ENCODE data around the gene DEF6.

Gene DEF6

DNA sequence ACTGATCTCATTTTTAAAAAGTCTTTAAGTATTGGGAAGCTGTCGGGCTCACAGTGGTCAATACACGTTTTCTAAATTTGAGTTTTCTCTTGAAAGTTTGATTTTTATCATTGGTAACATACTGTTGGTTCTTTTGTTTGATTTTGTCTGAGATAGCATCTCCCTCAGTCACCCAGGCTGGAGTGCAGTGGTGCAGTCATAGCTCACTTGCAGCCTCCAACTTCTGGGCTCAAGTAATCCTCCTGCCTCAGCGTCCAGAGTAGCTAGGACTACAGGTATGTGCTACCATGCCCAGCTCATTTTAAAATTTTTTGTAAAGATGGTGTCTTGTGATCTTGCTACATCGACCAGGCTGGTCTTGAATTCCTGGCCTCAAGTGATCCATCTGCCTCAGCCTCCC is 53.8 kb downstream of the DEF6 start:
- DNase-seq, result no peak

DNA sequence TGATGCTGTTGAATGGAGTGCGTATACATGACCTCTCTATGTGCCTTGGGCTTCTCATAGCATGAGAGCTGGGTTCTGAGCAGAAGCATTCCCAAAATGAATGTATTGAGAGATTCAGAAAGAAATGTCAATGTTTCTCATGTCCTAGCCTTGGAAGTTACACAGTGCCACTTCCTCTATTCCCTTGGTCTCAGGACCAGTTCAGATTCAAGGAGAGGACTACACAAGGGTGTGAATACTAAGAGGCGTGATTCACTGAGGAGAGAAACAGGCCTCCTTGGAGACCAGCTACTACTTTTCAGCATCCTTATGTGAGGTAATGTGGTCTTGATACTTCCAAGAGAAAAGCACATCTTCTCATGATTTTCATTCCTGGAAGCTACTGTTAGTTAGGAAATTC is 55.1 kb downstream of the DEF6 start:
- no peak for DNase-seq

DNA sequence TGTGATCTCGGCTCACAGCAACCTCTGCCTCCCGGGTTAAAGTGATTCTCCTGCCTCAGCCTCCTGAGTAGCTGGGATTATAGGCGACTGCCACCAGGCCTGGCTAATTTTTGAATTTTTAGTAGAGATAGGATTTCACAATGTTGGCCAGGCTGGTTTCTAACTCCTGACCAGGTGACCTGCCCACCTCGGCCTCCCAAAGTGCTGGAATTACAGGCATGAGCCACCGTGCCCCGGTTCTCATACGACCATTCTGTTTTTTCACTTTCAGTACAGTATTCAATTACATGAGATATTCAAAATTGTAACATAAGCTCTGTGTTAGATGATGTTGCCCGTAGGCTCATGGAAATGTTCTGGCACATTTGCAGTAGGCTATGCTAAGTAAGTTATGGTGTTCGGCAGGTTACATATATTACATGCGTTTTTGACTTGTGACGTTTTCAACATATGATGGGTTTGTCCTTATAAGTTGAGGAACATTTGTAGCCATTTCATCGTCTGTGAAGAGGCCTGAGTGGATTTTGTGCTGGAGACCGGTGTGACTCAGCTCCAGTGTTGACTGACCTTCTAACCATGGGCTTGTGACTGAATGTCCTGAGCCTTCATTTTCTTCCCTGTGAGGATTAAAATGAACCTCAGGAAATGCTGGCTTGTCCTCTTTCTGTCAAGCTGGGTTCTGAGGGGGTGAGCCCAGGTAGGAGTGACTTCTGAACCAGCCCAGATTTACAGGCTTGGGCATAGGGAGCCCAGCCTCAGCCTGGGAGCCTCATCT is 56.9 kb downstream of the DEF6 start:
- no peak for DNase-seq

DNA sequence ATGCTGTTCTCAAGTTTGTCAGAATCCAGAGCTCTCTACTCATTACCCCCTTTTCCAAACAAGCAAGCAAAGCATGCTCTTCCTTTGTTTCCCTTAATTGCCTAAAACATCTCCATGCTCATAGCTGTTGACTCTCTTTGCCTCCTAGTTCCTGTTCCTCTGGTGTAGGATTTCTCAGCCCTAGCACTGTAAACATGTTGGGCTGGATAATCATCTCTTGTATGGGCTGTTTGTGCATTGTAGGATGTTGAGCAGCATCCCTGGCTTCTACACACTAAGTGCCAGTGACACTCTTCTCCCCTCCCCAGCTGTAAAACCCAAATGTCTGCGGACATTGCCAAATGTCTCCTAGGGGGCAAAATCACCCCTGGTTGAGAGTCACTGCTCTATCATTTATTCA is 58.8 kb downstream of the DEF6 start:
- no peak for DNase-seq

DNA sequence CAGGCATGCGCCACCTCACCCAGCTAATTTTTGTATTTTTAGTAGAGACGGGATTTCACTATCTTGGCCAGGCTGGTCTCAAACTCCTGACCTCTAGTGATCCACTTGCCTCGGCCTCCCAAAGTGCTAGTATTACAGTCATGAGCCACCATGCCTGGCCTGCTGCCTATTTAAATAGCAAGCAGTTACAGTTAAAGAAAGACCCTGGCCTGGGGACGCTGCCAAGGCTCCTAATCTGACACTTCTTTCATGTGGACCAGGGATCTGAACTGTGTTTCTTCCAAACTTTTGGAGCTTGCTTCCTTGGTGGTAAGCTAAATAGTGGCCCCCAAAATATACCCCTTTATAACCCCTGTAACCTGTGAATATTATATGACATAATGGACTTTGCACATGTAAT is 60.1 kb downstream of the DEF6 start:
- no peak for DNase-seq

DNA sequence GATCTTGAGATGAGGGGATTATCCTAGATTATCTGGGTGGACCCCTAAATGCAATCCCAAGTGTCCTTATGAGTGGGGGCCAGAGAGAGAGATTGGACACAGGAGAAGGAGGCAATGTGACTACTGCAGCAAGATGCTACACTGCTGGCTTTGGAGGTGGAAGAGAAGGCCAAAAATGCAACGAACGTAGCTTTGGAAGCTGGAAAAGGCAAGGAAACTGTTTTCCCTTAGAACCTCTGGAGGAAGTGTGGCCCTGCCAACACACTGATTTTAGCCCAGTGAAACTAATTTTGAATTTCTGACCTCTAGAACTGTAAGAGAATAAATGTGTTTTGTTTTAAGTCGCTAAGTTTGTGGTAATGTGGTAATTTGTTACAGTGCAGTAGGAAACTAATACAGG is 60.5 kb downstream of the DEF6 start:
- no peak for DNase-seq

DNA sequence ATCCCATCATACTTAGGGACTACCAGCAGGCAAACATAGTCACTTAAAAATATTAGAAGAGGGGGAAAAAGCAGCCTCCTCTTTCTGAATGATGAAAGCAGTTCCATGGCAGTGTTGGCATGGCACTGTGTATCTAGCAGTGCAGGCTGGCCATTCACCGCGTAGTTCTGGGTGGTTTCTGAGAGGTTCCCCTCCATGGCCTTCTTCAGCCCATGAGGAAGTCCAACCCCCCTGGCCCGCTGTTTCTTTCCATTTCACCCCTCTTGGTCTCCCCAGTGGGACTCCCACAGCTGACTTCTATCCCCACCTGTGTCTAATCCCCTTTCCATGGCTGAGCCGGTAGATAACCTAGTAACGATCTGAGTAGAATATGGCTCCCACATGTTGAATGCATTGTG is 61.7 kb downstream of the DEF6 start:
- no peak for DNase-seq

DNA sequence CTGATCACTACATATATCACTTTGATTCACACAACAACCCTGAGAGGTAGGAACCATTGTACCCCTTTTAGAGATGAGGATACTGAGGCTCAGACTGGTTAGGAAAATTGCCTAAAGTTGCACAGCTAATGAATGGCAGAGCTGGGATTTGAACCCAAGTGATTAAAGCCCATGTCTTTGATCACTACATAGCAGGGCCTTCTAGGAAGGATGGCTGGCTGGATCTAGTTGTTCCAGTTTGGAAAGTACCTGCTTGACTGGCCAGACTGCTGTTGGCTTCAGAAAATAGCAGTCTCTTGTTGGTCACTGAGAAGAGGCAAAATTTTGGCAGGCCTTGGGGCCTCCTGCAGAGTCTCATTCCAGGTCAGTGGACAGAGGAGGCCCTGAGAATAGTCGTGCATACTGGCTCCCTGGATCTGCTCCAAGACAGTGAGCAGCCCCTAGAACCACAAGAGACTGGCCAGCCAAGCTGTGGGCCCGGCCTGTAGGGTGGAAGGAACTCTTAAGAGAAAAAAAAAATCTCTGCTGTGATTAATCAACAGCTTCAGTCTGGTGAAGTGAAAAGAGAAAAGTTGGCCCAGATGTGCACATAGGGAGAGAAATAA is 62.2 kb downstream of the DEF6 start:
- no peak for DNase-seq

DNA sequence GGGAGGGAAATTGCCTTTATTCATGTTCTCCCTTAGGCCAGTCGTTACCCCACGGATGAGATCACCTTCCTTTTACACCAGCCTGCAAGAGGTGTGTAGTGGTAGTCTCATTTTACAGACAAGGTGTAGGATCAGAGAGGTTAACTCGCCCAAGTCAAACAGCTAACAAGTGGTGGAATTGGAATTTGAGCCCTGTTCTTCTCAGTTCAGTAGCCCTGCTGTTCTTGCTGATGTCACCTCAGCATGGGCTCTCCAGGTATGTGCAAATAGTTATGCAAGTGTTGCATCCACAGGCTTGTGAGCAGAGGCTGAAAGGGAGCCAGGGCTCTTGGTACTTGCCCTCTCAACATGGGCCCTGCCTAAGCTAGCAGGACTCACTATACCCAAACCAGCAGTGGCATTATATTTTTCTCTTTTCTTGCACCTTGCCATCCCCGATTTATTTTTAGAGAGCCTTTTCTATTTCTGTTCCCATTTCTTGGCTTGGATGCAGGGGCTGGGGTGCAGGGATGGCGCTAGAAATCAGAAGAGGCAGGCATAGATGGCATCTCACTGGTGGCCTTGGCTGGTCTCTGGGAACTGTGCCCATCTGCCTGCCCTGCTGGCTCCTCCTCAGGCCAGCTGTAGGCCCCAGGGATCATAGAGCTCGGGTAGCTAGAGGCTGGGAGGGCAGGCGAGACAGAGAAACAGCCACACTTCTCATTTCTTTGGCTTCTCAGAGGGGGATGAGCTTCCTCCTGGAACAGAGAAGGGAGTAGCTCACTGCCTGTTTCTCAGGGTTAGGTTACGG is 62.9 kb downstream of the DEF6 start:
- DNase-seq, result no peak

DNA sequence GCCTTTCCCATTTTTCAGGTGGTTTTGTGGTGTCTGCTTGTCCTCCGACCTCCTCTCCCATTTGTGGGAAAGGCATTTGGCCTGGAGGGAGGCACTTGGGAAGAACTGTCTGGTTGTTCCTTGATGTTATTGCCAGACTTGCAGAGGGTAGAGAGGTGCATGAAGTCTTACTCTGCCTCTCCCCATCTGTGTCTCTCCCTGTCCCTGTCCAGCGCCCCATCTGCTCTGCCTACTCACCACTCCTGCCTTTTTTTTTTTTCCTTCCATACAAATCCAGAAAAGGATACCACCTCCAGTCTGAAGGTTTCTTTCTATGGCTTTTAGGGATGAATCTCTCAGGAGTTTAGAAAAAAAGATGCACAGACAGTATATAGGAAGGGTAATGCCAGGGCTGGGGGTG is 64.6 kb downstream of the DEF6 start:
- no peak for DNase-seq

DNA sequence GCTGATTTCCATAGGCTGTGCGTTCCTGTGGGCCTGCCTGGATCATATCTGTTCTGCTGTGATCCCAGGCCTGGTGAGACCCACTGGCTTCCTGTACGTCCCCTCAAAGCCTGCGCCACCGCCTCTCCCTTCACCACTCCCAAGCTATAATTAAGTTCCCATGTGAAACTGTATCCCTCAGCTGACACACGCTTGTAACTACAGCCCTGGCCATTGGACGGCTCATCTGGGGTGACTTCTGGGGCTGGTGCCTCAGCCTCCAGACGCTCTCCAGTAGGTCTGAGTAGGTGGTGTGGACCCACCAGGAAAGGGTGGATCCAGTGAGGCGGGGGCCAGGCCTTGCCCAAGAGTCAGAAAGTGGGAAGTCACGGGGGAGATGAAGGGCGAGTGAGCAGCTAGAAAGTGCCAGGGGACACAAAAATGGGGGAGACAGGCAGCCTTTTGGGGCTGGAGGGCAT is 65.7 kb downstream of the DEF6 start:
- no peak for DNase-seq

DNA sequence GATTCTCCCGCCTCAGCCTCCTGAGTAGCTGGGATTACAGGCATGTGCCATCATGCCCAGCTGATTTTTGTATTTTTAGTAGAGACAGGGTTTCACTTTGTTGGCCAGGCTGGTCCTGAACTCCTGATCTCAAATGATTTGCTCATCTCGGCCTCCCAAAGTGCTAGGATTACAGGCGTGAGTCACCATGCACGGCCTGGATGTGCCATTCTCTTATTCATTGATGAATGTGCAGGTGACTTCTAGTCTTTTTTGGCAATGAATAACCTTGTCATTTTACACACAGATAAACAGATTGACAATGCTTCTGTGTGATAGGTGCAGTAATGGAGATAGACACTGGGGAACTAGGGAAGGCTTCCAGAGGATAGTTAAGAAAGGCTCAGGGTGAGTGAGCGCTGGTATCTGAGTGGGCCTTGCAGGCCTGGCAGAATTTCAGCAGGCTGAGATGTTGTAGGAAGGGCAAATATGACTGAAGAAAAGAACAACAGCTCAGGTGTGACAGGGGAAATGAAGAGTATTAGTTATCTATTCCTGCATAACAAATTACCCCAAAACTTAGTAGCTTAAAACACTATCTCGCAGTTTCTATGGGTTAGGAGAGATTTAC is 68.1 kb downstream of the DEF6 start:
- DNase-seq, result no peak

DNA sequence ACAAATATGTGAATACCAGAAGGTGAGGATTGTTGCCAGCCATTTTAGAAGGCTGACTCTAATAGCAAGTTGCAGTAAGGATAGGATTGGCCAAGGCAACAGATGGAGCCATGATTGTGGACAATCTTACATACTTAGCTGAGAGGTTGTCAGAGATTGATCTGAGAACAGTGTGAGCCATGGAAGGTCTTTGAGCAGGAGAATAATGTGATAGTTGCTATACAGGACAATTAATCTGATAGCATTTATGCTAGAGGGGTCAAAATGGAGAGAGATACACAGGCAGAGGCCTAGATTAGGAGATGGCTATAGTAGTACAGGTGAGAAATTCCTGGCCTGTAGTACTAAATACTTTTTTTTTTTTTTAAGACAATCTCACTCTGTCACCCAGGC is 68.6 kb downstream of the DEF6 start:
- DNase-seq, result no peak

DNA sequence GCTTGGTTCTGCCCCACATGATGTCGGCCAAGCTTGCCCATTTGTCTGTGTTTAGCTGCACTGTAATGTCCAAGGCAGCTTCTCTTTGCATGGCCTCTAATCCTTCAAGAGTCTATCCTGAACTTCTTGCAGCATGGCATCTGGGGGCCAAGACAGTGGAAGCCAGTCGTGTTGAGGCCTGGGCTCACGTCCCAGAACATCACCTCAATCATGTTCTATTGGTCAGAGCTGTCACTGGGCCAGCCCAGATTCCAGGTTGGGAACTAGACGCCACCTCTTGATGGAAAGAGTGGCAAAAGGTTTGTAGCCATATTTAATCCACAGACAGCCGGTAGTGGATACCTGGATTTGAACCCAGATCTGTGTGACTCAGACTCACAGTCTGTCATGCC is 70.0 kb downstream of the DEF6 start:
- DNase-seq, result no peak

DNA sequence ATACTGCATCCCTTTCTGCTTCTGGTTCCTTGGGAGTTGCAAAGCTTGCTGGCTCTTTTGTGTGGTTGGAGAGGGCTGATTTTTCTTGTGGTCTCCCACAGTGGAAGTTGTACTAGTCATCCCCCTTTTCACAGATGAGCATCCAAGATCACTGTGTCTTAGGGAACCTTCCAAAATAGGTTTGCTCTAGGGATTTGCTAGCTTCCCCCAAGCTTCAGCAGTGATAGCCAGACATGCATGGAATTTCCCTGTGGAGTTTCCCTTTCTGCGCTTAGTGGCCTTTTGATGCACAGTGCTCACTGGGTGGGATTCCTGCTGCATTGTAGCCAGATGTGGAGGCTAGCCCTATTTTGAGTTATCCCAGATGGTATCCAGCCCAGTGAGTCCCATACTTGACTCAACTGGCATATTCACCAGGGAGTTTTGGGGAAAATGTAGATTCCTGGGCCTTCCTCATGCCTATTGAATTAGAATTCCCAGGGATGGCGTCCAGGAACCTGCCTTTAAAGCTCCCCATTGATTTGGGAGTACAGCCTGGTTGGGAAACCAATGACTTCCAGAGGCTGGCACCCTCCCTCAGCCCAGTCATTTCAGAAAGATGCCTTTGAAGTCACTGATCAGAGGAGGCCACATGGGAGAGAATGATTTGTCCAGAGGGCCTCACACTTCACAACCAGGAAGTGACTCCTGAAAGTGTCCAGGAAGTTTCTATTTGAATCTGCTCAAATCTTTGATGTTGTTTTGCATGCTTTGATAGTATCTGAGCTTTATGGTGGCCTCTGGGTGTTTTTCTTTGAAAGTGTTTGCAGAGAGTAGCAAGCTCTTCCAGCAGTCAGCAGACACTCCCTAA is 70.6 kb downstream of the DEF6 start:
- no peak for DNase-seq

DNA sequence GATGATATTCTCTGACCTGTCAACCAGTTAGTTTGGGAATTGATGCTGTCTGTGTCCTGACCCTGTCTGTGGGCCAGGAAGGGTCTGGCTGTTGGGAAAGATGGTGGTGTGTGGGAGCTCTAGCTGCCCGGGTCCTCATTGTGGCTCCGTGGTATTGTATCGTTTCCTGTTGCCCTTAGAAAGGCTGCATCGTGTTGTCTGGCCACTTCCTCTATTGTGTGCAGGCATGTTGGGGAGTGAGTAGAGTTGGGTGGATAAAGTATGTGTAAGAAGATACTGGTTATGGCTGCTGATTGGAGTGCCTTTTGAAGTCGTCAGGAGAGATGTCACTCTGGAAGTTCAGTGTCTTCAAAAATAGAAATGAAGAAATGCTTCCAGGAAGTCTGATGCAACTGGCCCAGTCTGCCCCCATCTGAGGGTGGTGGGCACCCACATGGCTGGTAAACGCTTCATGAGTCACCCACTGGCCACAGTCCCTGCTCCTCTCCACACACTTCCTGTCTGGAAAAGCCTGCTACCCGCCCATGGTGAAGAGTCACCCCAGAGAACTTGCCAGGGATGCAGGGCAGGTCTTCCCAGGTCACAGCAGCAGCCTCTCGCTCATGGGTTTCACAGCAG is 72.6 kb downstream of the DEF6 start:
- peak; percentile 86 for DNase-seq

DNA sequence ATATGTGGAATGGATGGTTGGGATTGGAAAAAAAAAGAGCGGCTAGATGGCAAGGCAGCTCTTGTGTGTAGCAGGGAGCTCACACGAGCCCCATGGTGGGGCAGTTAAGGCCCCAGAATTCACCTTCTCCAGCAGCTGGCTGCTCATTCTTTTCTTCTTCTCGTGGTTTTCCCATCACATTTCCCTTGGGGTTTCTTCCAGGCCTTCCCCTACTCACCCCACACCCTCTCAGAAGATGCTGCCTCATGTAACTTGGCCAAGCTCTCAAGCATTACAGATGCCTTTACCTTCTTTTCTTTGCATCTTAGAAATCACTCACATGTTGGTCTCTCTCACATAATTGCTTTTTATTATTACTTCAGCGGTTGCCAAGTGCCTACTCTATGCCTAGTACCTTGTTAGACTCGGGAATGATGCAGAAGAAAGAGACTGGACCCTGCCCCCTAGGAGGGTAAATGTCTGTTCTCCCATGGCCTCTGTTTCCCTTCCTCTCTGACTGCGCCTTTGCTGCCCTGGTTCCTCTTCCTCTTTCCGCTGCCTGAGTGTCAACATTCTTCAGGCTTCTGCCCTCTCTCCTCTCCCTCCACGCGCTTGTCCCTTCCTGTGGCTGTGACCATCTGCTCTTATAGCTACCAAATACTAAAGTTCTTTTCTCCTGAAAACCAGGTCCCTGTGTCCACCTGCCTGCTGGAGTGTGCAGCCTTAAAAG is 73.3 kb downstream of the DEF6 start:
- peak; percentile 43 for DNase-seq

All from GF-D8 (cell line).